Measurements from ENCODE around the gene MT1B. TPM values are rescaled to one million over a fixed set of nuclear protein-coding genes. Genes with fewer than 3 reads are reported as not detected.

MT1B gene
- total RNA-seq, 6 experiments from 2014 or later = 1.6 to 7.7 (median 2.2) TPM; not detected in 3

GRCh38 chr16:56683424-56684172 is 31.9 kb downstream of the MT1B start:
- intact Hi-C loops (cut with DNase I) = no loop called here
- 28% methylated on average over 4 of the region's 5 CpGs for WGBS (ENCODE audit: insufficient coverage, low coverage, low lambda C conversion rate, missing lambda C conversion rate)
- H3K9me3 ChIP-seq = no peaks in the 10 kb centered on the region
- TF ChIP-seq CTCF (IDR thresholded peaks at IDR 0.05) = no peak
- TF ChIP-seq POLR2A (IDR thresholded peaks at IDR 0.05) = peak; percentile 21
- peak overlapping the region; percentile 74 to 83 (median 76) for H3K27ac ChIP-seq
- H3K36me3 ChIP-seq = peaks cover 0 to 5% (median 0%) of the 10 kb centered on the region in 4 donors
- ATAC-seq = peak in 2 of 4 donors; percentile 1 to 7
- H3K27me3 ChIP-seq = no peaks in the 10 kb centered on the region
- peaks cover 0 to 21% (median 5%) of the 10 kb centered on the region in 4 donors for H3K4me1 ChIP-seq
- peak in 2 of 3 donors; percentile 60 to 73 for DNase-seq
- H3K4me3 ChIP-seq = peak overlapping the region; percentile 54 to 82 (median 71)

DNA sequence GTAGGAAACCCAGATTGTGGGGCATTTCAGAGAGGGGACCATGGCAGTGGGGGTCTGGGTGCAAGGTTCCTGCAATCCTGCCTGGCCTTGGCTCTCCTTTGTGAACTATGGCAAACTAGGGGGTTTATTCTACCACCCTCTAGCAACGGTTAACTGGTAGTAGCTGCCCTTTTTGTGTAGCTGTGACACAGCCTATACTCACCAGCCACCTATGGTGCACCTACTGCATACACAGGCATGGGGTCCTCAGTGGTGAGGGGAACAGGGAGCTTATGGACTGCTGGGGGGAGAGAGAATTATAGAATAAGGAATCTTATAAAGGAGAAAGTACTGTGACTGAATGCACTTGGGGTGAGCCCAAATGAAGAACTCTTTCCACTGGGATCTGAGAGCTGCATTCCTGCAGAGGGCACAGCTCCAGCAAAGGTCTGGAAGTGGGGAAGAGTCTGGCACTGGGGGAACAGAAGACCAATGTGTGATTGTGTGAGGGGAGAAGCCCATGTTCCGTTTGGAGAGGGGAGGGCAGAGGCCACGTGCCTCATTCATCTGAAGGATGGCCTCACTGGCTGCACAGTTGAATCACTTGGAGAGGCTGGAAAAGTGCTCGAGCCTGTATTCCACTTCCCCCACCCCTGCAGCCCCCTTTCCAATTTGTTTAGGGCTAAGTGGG is 32.7 kb downstream of the MT1B start:
- H3K27ac ChIP-seq = peak overlapping the region; percentile 47 to 83 (median 76)
- intact Hi-C loops (cut with DNase I) = no loop called here

GRCh38 chr16:56684926-56685590 is 33.4 kb downstream of the MT1B start:
- 40% methylated on average over 4 of the region's 4 CpGs for WGBS (ENCODE audit: insufficient coverage, low coverage, low lambda C conversion rate, missing lambda C conversion rate)
- intact Hi-C loops (cut with DNase I) = no loop called here
- Histone ChIP-seq H3K4me3 (peak overlapping the region in 2 of 3 donors; percentile 71 to 82), H3K9me3 (no peaks in the 10 kb centered on the region), H3K36me3 (peaks cover 0 to 5% (median 0%) of the 10 kb centered on the region in 4 donors), H3K27ac (peak overlapping the region; percentile 47 to 83 (median 76)), H3K27me3 (no peaks in the 10 kb centered on the region), H3K4me1 (peaks cover 0 to 16% (median 5%) of the 10 kb centered on the region in 4 donors)
- peak; percentile 10 to 48 (median 34) for ATAC-seq
- TF ChIP-seq CTCF (IDR thresholded peaks at IDR 0.05) = no peak
- TF ChIP-seq POLR2A (IDR thresholded peaks at IDR 0.05) = peak; percentile 53
- peak in 2 of 3 donors; percentile 69 to 84 for DNase-seq

More for the DNA sequence above, 32.7 kb downstream of the MT1B start:
- WGBS (ENCODE audit: insufficient coverage, low coverage, low lambda C conversion rate, missing lambda C conversion rate) = 44% methylated on average over 3 of the region's 4 CpGs
- peaks cover 0 to 5% (median 0%) of the 10 kb centered on the region in 4 donors for H3K36me3 ChIP-seq
- DNase-seq (peak; percentile 42 to 82 (median 74)), ATAC-seq (peak; percentile 16 to 45 (median 28))
- peaks cover 0 to 21% (median 5%) of the 10 kb centered on the region in 4 donors for H3K4me1 ChIP-seq
- TF ChIP-seq POLR2A (IDR thresholded peaks at IDR 0.05) = peak; percentile 81
- no peak for TF ChIP-seq CTCF (IDR thresholded peaks at IDR 0.05)
- peak overlapping the region in 2 of 3 donors; percentile 71 to 82 for H3K4me3 ChIP-seq
- H3K27me3 ChIP-seq = no peaks in the 10 kb centered on the region
- H3K9me3 ChIP-seq = no peaks in the 10 kb centered on the region

- no peak for ATAC-seq
- 84% methylated on average over 7 of the region's 7 CpGs for WGBS (ENCODE audit: insufficient coverage, low coverage, low lambda C conversion rate, missing lambda C conversion rate)
Observed at GRCh38 chr16:56686758-56687157, 35.1 kb downstream of the MT1B start.

More at GRCh38 chr16:56686758-56687157, 35.1 kb downstream of the MT1B start:
- H3K27me3 ChIP-seq = no peaks in the 10 kb centered on the region
- TF ChIP-seq CTCF (IDR thresholded peaks at IDR 0.05) (no peak), POLR2A (IDR thresholded peaks at IDR 0.05) (peak; percentile 45)
- H3K9me3 ChIP-seq = no peaks in the 10 kb centered on the region
- intact Hi-C loops (cut with DNase I) = no loop called here
- H3K36me3 ChIP-seq = peaks cover 0 to 5% (median 0%) of the 10 kb centered on the region in 4 donors
- no peak overlapping the region for H3K4me3 ChIP-seq
- H3K27ac ChIP-seq = no peak overlapping the region
- H3K4me1 ChIP-seq = peaks cover 0 to under 1% (median 0%) of the 10 kb centered on the region in 4 donors
- DNase-seq = no peak

Measured in right lobe of liver (tissue), 6 donors.